ENCODE results near the gene FAM181A.

Gene FAM181A

GRCh38 chr14:93978735-93979134, 51.6 kb downstream of the FAM181A start:
- no peak for DNase-seq (ENCODE audit: low read depth)
